GM18502 (cell line): ENCODE results near the gene HSPA1B.
"Not testable (repeated sequence)": the region's sequence is repeated elsewhere in the genome, so short reads cannot be mapped to it uniquely, and the experiment has no call there.

ENCODE experiments used
- ATAC-seq: cut with Tn5 transposase; IDR thresholded peaks from one replicate; pipeline ENCODE4 v1.9.1; 2021; ENCODE audit warnings: mild to moderate bottlenecking; ENCODE audit not compliant: unreplicated experiment, poor library complexity

Gene HSPA1B

DNA sequence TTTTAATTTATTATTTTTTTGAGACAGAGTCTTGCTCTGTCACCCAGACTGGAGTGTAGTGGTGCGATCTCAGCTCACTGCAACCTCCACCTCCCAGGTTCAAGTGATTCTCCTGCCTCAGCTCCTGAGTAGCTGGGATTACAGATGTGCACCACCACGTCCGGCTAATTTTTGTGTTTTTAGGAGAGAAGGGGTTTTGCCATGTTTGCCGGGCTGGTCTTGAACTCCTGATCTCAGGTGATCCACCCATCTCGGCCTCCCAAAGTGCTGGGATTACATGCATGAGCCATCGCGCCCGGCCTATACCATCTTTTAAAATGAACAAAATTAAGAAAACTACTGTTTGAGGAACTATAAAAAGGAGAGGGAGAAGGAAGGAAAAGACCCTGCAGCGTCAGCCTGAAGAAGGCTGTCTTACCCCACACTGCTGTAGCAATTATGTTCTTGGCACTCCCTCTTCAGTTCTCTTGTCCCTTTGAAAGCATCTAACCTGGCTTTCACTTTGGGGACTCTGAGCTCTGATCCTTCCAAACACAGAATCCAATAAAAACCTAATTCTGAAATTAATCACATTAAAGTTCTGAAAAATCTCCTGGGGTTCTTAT is 3.8 kb upstream of the HSPA1B start:
- not testable (repeated sequence) for ATAC-seq

DNA sequence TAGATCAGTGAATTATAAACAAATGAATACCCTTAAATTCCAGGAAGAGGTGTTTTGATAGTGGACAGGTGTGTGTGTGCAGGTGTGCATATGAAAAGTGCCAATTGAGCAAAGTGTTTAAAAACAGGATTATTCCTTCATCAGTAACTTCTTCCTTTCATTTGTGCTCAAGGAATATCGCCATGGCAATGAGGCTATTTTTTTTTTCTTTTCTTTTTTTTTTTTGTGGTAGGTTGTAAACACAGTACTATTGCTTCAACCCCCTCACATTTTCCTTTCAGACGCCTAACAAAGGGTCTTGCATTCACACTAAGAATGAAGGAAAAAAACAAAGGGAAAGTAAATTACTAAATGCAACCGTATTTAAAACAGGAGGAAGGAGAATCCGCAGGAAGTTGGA is 2.0 kb upstream of the HSPA1B start:
- no peak for ATAC-seq

DNA sequence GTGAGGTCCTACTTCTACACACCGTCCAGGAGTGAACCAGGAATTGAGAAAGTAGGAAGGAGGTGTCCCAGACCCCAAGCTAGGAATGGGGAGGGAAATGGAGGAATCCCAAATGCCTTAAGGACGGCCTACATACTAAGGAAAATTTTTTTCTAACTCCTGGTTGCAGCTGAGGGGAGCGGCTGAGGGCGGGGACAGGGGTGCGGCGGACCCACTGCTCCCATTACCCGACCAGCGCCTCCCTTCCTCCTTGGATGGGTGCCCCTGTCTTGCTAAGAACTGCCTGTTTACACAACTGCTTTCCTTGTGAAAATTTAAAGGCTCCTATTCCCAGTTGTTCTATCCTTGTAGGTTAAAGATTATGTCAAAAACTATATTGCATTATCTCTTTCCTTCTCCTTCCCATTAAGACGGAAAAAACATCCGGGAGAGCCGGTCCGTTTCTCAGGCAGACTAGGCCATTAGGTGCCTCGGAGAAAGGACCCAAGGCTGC is 699 bp upstream of the HSPA1B start:
- ATAC-seq, result no peak

GRCh38 chr6:31829633-31830283 is 2.2 kb downstream of the HSPA1B start:
- no peak for ATAC-seq

DNA sequence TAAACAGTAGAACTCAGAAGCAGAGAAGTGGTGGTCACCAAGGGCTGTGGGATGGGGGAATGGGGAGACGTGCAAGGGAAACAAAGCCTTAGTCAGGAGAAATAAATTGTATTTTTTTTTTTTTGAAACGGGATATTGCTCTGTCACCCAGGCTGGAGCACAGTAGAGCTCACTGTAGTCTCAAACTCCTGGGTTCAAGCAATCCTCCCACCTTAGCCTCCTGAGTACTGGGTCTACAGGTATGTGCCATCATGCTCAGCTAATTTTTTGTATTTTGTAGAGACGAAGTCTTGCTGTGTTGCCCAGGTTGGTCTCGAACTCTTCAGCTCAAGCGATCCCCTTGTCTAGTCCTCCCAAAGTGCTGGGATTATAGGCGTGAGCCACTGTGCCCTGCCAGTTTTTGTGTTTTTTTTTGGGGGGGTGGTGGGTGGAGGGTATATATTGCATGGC is 3.4 kb downstream of the HSPA1B start:
- ATAC-seq, result no peak

DNA sequence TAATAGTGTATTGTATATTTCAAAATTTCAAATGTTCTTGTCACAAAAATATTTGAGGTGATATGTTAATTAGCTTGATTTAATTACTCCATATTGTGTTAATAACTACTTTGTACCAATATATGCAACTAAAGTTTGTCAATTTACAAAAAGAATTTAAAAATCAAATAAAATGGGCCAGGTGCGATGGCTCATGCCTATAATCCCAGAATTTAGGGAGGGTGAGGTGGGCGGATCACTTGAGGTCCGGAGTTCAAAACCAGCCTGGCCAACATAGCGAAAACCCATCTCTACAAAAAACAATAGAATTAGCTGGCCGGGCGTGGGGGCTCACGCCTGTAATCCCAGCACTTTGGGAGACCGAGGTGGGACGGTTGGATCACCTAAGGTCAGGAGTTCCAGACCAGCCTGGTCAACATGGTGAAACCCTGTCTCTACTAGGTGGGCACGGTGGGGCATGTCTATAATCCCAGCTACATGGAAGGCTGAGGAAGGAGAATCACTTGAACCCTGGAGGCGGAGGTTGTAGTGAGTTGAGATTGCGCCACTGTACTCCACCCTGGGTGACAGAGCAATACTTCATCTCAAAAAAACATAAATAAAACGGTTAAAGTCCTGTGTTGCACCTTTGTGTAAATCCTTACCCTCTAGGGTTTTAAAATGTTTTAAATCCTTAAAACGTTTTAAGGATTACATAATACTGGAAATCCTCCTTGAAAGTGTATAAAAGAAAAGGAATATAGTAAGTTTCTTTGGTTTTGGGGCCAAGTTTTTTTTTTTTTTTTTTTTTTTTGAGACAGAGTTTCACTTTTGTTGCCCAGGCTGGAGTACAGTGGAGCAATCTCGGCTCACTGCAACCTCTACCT is 4.0 kb downstream of the HSPA1B start:
- ATAC-seq, result no peak

DNA sequence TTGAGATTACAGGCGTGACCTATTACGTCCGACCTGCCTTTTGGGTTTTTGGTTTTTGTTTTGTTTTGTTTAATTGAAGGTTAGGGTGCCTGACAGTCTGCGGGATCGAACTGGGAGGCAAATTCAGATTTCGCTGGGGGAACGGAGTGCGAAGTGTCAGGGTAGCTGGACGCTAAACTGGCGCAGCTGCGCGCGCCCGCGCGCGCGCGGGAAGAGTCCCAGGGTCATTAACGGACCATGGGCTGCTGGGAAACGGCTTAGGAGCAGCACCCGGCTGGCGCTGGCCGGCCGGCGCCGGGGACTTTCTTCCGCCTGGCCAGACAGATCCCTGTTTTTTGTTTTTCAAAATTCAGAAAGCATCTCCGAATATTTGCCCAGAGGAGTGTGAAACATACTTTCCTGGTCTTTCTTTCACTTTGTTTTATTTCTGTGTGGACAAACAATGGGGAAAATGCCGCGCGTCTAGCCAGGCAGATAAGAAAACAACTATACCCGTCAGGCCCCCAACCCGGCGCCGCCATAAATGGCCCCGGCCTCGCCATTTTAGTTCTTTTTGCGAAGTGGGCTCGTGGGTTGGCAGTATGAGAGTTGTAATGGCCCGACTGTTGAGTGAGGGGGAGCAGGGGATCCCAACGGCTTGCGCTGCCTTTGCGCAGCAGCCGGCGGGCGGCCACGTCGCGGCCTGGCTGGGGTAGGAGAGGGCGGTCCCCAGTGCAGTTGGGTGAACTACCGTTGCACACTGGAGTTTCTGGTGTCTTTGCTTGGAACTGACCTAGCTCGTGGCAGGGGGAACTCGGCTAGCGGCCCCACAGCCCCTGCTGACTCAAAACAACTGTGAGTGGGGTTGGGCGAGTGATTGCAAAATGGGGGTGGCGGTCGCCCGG is 7.1 kb downstream of the HSPA1B start:
- ATAC-seq, result peak; percentile 41

- no peak for ATAC-seq
These were observed 8.5 kb downstream of the HSPA1B start for GRCh38 chr6:31836047-31836473.

DNA sequence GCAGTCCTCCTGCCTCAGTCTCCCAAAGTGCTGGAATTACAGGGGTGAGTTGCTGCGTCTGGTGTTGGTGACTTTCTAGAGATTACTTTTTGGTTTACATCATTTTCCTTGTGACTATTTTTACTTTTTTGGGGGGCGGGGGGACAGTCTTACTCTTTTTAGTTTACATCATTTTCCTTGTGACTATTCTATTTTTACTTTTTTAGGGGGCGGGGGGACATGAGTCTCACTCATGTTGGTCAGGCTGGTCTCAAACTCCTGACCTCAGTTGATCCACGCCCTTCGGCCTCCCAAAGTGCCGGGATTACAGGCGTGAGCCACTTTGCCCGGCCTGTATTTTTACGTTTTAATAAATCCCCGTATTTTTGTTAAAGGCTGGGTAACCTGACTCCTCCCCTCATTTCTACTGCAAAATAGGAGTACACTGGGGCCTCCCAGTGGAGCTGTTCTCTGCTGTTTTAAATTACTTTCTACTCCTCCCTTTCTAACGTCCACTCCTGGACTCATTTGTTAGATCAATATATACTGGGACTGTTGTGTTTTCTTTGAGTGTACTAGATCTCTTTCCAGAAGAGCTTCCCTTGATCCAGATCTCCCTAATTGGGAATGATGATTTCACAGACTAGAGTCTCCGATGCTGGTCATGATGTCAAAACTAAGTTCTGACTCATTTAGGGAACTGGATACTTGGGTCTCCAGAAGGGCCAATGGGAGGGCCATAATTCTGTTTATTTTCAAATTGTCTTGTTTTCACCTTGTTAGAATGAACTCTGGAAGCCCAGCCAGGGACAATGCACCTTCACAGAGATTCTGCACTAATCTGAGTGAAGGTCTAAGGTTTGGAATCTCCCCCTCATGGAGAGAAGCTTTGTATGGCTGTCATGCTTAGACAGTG is 9.2 kb downstream of the HSPA1B start:
- ATAC-seq, result no peak

GRCh38 chr6:31837369-31838113 is 10.0 kb downstream of the HSPA1B start:
- ATAC-seq, result no peak

- not testable (repeated sequence) for ATAC-seq
These were observed 10.6 kb downstream of the HSPA1B start for GRCh38 chr6:31838114-31838553.

- no peak for ATAC-seq
These were observed 11.4 kb downstream of the HSPA1B start for GRCh38 chr6:31838968-31839367.

DNA sequence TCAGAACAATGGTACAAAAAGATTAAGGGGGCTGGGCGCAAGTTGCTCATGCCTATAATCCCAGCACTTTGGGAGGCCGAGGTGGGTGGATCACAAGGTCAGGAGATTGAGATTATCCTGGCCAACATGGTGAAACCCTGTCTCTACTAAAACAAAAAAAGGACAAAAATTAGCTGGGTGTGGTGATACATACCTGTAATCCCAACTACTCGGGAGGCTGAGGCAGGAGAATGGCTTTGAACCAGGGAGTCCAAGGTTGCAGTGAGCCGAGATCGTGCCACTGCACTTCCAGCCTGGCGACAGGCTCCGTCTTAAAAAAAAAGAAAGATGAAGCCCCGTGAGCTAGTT is 12.2 kb downstream of the HSPA1B start:
- not testable (repeated sequence) for ATAC-seq

GRCh38 chr6:31842053-31842452 is 14.5 kb downstream of the HSPA1B start:
- no peak for ATAC-seq

GRCh38 chr6:31844507-31844906 is 17.0 kb downstream of the HSPA1B start:
- ATAC-seq, result no peak

- ATAC-seq, result no peak
These were observed 19.9 kb downstream of the HSPA1B start for GRCh38 chr6:31847276-31847978.

GRCh38 chr6:31850765-31851484 is 23.4 kb downstream of the HSPA1B start:
- ATAC-seq, result no peak
